WTC11 (cell line): ENCODE results near the gene MRPL32. TPM values are rescaled to one million over a fixed set of nuclear protein-coding genes. Genes with fewer than 3 reads are reported as not detected.

ENCODE experiments used
- ATAC-seq: fragments of 200-7000 bp; cut with Tn5 transposase; 2 replicates; pipeline ENCODE4 v1.10.0; 2021; ENCODE audit warnings: mild to moderate bottlenecking, moderate library complexity
- CTCF ChIA-PET: fragments of 300-600 bp; sonication (Branson Sonifier 250); formaldehyde crosslinking; loops from one replicate; lab custom pipeline; 2021; ENCODE audit warnings: antibody characterized with exemption; lab: Charles Lee
- POLR2A ChIA-PET: fragments of 350-600 bp; sonication (Branson Sonifier 250); formaldehyde crosslinking; loops from one replicate; lab custom pipeline; 2021; ENCODE audit warnings: antibody characterized with exemption; lab: Charles Lee
- DNase-seq: peaks from one replicate; pipeline ENCODE4 v3.0.0; 2021; ENCODE audit warnings: low spot score
- H3K27ac Mint-ChIP-seq: 2 replicates; pipeline ENCODE4 v1.8.0; 2021; ENCODE audit warnings: mixed read lengths
- H3K27me3 Mint-ChIP-seq: 2 replicates; pipeline ENCODE4 v1.8.0; 2021; ENCODE audit warnings: low read depth, mild to moderate bottlenecking, moderate library complexity, mixed read lengths
- H3K36me3 Mint-ChIP-seq: 2 replicates; pipeline ENCODE4 v1.8.0; 2021; ENCODE audit warnings: mixed read lengths
- H3K4me1 Mint-ChIP-seq: 2 replicates; pipeline ENCODE4 v1.8.0; 2022; ENCODE audit warnings: mixed read lengths
- H3K4me3 Mint-ChIP-seq: 2 replicates; pipeline ENCODE4 v1.8.0; 2021; ENCODE audit warnings: mild to moderate bottlenecking, moderate library complexity, mixed read lengths
- H3K9me3 Mint-ChIP-seq: 2 replicates; pipeline ENCODE4 v1.8.0; 2021; ENCODE audit warnings: mixed read lengths
- E2F4 ChIP-seq: sonication (generic); formaldehyde crosslinking; IDR thresholded peaks from 2 replicates; pipeline ENCODE4 v1.8.1; 2022; ENCODE audit warnings: low read depth, mild to moderate bottlenecking, moderate library complexity, missing genetic modification reagents, borderline replicate concordance
- EMX1 ChIP-seq: fragments of 250-450 bp; sonication (Bioruptor Pico); IDR thresholded peaks from 2 replicates; pipeline ENCODE4 v1.8.0; 2021; ENCODE audit warnings: mild to moderate bottlenecking
- ETV6 ChIP-seq: sonication (generic); formaldehyde crosslinking; IDR thresholded peaks from 2 replicates; pipeline ENCODE4 v1.8.1; 2022; ENCODE audit warnings: mild to moderate bottlenecking, missing genetic modification reagents
- FOXJ3 ChIP-seq: sonication (generic); formaldehyde crosslinking; IDR thresholded peaks from 2 replicates; pipeline ENCODE4 v1.9.0; 2021; ENCODE audit warnings: missing genetic modification reagents, mild to moderate bottlenecking, borderline replicate concordance
- GTF2I ChIP-seq: fragments of 250-450 bp; sonication (Bioruptor Pico); conservative IDR thresholded peaks from 2 replicates; pipeline ENCODE4 v1.4.0; 2021; ENCODE audit warnings: mild to moderate bottlenecking
- HMGXB4 ChIP-seq: sonication (generic); formaldehyde crosslinking; IDR thresholded peaks from 2 replicates; pipeline ENCODE4 v1.8.1; 2023; ENCODE audit warnings: mild to moderate bottlenecking, moderate library complexity, missing genetic modification reagents
- MXD4 ChIP-seq: fragments of 250-450 bp; sonication (Bioruptor Pico); IDR thresholded peaks from 2 replicates; pipeline ENCODE4 v1.8.0; 2021; ENCODE audit warnings: mild to moderate bottlenecking, moderate library complexity, borderline replicate concordance
- NFE2L1 ChIP-seq: sonication (generic); formaldehyde crosslinking; IDR thresholded peaks from 2 replicates; pipeline ENCODE4 v1.8.1; 2023; ENCODE audit warnings: missing genetic modification reagents
- NFYB ChIP-seq: sonication (generic); formaldehyde crosslinking; conservative IDR thresholded peaks from 2 replicates; pipeline ENCODE4 v1.8.0; 2022; ENCODE audit warnings: low read depth, missing genetic modification reagents
- SOX15 ChIP-seq: fragments of 250-450 bp; sonication (Bioruptor Pico); IDR thresholded peaks from 2 replicates; pipeline ENCODE4 v1.9.0; 2021; ENCODE audit warnings: mild to moderate bottlenecking
- USF1 ChIP-seq: sonication (generic); formaldehyde crosslinking; IDR thresholded peaks from 2 replicates; pipeline ENCODE4 v1.8.0; 2022; ENCODE audit warnings: mild to moderate bottlenecking, missing genetic modification reagents
- USF2 ChIP-seq: sonication (generic); formaldehyde crosslinking; IDR thresholded peaks from 2 replicates; pipeline ENCODE4 v1.8.1; 2023; ENCODE audit warnings: mild to moderate bottlenecking, missing genetic modification reagents, moderate library complexity
- ZBTB21 ChIP-seq: sonication (generic); formaldehyde crosslinking; IDR thresholded peaks from 2 replicates; pipeline ENCODE4 v1.8.1; 2023; ENCODE audit warnings: mild to moderate bottlenecking, missing genetic modification reagents, borderline replicate concordance
- ZNF138 ChIP-seq: sonication (generic); formaldehyde crosslinking; conservative IDR thresholded peaks from 2 replicates; pipeline ENCODE4 v1.8.1; 2022; ENCODE audit warnings: mild to moderate bottlenecking, moderate library complexity, missing genetic modification reagents
- ZNF219 ChIP-seq: sonication (generic); formaldehyde crosslinking; IDR thresholded peaks from 2 replicates; pipeline ENCODE4 v1.8.0; 2023; ENCODE audit warnings: missing genetic modification reagents, mild to moderate bottlenecking, borderline replicate concordance
- ZNF232 ChIP-seq: sonication (generic); formaldehyde crosslinking; IDR thresholded peaks from 2 replicates; pipeline ENCODE4 v1.8.0; 2022; ENCODE audit warnings: mild to moderate bottlenecking, missing genetic modification reagents
- ZNF423 ChIP-seq: fragments of 250-450 bp; sonication (Bioruptor Pico); IDR thresholded peaks from 2 replicates; pipeline ENCODE4 v2.1.2; 2022; ENCODE audit warnings: mild to moderate bottlenecking, moderate library complexity
- total RNA-seq: library from RNA; stranded (reverse); gene quantifications from 3 replicates; pipeline ENCODE4 v1.2.3, GENCODE V29; 2021

The MRPL32 gene
- total RNA-seq, 1 experiment from 2014 or later, result 84.4 TPM

- H3K27me3 Mint-ChIP-seq, result peaks cover 6% of the 10 kb centered on the region; the same call in 1 of the 2 replicates
- H3K36me3 Mint-ChIP-seq, result no peaks in the 10 kb centered on the region
- no peak for ATAC-seq
- ChIA-PET CTCF (interaction anchor here (0.9 to 1.7 kb wide), 2 partner anchors 9 to 99 kb away, joined by 4 to 9 read pairs; no protein-coding TSS in a partner anchor), POLR2A (no interaction called here)
- peaks cover 11% of the 10 kb centered on the region for H3K9me3 Mint-ChIP-seq
- H3K4me3 Mint-ChIP-seq, result no peak overlapping the region
- DNase-seq, result no peak
- TF ChIP-seq ZBTB21 (no peak), FOXJ3 (CRISPR knock-in tag) (no peak), HMGXB4 (CRISPR knock-in tag) (no peak), EMX1 (no peak), E2F4 (CRISPR knock-in tag) (no peak), USF2 (CRISPR knock-in tag) (peak; percentile 87), ZNF232 (CRISPR knock-in tag) (no peak), USF1 (CRISPR knock-in tag) (peak; percentile 84), NFYB (peak; percentile 86)
- H3K4me1 Mint-ChIP-seq, result no peaks in the 10 kb centered on the region
- H3K27ac Mint-ChIP-seq, result no peak overlapping the region
Measured at GRCh38 chr7:42972699-42973500, 40.7 kb downstream of the MRPL32 start.

- ChIA-PET CTCF (no interaction called here), POLR2A (no interaction called here)
- H3K27me3 Mint-ChIP-seq, result peaks cover 6% of the 10 kb centered on the region; the same call in 1 of the 2 replicates
- no peak overlapping the region for H3K4me3 Mint-ChIP-seq
- peaks cover 20% of the 10 kb centered on the region for H3K9me3 Mint-ChIP-seq
- 0 out of 2 replicates have a peak, but pooled peaks cover 2% of the 10 kb centered on the region for H3K36me3 Mint-ChIP-seq
- H3K27ac Mint-ChIP-seq, result no peak overlapping the region
- H3K4me1 Mint-ChIP-seq, result no peaks in the 10 kb centered on the region
- ATAC-seq, result no peak
- no peak for DNase-seq
- no peak for TF ChIP-seq ZNF219 (CRISPR knock-in tag)
- no peak for TF ChIP-seq ZNF423 (CRISPR knock-in tag)
Measured at GRCh38 chr7:42976371-42976770, 44.2 kb downstream of the MRPL32 start.

GRCh38 chr7:42978496-42978895 is 46.3 kb downstream of the MRPL32 start:
- Mint-ChIP-seq H3K27me3 (peaks cover 6% of the 10 kb centered on the region; the same call in 1 of the 2 replicates), H3K36me3 (peaks cover 3% of the 10 kb centered on the region), H3K9me3 (peaks cover 16% of the 10 kb centered on the region), H3K4me3 (no peak overlapping the region), H3K4me1 (no peaks in the 10 kb centered on the region), H3K27ac (no peak overlapping the region)
- ChIA-PET CTCF (no interaction called here), POLR2A (no interaction called here)
- DNase-seq (no peak), ATAC-seq (no peak)
- TF ChIP-seq SOX15 (CRISPR knock-in tag), result no peak

- Mint-ChIP-seq H3K27ac (no peak overlapping the region), H3K9me3 (peaks cover 31% of the 10 kb centered on the region), H3K4me1 (no peaks in the 10 kb centered on the region), H3K36me3 (peaks cover 6% of the 10 kb centered on the region), H3K27me3 (peaks cover 2% of the 10 kb centered on the region; the same call in 1 of the 2 replicates), H3K4me3 (no peak overlapping the region)
- CTCF ChIA-PET, result no interaction called here
- no peak for TF ChIP-seq ZNF138
- TF ChIP-seq MXD4 (CRISPR knock-in tag), result no peak
- no peak for TF ChIP-seq ETV6 (CRISPR knock-in tag)
- no peak for TF ChIP-seq GTF2I (CRISPR knock-in tag)
- TF ChIP-seq NFE2L1 (CRISPR knock-in tag), result no peak
- DNase-seq (no peak), ATAC-seq (no peak)
- POLR2A ChIA-PET, result no interaction called here
Measured at GRCh38 chr7:42980084-42980483, 47.9 kb downstream of the MRPL32 start.
